ENCODE data around the gene CBLN3.

The CBLN3 gene

DNA sequence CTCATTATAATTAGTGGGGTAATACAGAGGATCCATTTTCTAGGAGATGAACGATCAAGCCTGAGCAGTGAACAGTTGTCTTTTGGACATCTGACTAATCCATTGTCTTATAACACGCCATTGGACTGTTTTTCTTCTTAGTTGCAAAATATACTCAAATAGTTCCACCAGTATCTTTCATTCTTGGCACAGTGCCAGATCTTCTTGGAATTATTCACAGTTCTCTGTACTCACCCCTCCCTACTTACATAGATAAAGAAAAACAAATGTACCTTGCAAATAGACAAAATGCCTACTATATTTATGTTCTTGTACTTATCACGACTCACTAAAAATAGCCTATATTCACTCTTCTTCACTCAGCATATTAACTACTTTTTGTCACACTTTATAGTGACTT lies 3.8 kb downstream of the CBLN3 start:
- no peak for DNase-seq (ENCODE audit: low read depth)

DNA sequence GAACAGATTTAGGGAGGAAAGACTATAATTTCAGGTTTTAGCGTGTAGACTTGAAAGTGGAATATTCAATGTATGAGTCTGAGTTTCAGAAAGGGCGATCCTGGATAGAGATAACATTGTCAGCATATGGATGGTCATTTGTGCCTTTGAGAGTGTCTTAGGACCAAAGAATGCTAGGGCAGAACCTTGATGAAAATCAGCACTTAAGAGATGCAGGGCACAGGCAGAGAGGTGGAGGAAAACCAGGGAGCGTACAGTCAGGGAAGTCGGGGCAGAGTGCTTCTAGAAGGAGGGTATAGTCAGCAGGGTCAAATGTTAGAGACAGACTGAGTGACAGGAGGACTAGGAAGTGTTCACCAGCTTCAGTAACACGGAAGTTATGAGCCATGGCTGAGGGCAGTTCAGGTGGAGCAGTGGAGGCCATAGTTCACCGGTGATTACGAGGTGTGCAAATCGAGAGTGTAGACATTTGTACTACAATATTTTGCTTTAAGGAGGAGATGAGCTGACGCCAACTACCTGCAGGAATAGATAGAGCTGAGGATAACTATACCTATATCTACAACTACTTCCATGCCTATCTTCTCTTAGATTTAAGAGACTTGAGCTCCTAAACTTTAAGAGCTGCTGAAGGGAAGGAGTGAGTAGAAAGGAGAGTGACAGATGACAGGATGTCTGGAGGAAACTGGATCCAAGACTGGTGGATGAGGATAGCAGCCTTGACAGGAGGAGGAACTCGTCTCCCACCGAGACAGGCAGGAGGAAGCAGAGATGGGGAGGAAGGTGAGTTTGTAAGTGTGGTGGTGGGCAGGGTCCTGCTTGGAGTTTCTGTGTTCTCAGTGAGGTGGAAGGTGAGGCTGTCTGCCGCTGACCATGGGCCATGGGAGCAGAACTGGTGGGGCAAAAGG lies 6.5 kb downstream of the CBLN3 start:
- DNase-seq (ENCODE audit: low read depth) = no peak

DNA sequence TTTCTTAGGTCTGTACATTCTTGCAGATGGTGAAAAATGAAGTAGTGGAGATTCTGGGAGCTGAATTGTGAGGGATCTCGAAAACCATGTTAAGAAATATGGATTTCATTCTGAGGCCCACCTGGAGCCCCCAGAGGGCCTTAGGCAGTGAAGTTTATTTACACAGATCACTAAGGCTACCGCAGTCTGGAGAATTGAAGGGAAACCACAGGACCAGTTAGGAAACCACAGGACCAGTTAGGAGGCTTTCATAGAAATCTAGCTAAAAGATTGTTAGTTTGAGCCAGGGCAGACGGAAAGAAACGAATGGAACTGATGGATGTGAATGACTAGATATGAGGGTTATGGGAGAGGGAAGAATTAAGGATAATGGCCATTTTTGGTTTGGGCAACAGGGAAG lies 7.2 kb downstream of the CBLN3 start:
- DNase-seq (ENCODE audit: low read depth) = no peak

DNA sequence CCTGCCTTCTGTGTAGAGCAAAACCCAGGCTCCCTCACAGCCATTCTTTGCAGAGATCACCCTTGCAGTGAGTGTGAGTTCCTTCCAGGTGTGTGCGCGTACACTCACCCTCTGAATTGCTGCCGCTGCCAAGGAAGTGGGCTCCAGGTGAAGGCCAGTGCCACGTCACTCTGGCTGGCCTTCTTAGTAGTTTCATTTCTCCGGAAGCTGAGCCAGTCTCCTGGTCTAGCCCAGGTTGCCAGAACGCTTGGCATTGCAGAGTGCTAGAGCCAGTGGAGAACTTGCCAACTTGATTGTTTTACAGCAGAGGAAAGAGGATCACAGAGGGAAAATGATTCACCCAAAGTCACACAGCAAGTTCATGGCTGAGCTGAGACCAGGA lies 11.0 kb downstream of the CBLN3 start:
- no peak for DNase-seq (ENCODE audit: low read depth)

DNA sequence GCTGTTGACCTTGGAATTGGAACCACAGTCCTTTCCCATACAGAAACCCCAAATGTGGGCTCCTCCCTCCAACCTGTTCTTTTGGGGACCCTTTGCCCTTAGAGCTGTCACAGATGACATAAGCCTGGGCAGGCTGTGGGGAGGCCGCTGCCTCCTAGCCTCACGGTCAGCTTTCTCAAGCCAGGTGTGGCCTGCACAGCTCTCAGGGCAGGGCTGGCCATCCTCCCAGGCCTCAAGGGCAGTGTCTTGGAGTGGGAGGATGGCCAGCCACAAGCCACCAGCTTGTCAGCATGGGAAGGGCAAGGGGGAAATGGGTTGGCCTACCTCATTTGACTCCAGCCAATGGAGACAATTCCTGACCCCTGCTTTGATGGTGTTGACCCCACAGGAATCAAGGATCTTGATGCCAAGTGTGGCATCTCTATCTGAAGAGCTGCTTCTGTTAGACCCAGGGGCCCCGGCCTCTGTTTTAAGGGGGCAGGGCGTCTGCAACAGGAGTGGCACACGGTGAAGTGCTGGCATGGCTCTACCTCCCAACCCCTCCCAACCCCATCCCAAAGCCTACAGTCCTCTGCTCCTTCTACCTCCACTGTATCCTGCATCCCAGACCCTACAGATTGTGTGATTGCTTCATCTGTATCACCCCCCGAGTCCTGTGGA lies 11.5 kb downstream of the CBLN3 start:
- no peak for DNase-seq (ENCODE audit: low read depth)

DNA sequence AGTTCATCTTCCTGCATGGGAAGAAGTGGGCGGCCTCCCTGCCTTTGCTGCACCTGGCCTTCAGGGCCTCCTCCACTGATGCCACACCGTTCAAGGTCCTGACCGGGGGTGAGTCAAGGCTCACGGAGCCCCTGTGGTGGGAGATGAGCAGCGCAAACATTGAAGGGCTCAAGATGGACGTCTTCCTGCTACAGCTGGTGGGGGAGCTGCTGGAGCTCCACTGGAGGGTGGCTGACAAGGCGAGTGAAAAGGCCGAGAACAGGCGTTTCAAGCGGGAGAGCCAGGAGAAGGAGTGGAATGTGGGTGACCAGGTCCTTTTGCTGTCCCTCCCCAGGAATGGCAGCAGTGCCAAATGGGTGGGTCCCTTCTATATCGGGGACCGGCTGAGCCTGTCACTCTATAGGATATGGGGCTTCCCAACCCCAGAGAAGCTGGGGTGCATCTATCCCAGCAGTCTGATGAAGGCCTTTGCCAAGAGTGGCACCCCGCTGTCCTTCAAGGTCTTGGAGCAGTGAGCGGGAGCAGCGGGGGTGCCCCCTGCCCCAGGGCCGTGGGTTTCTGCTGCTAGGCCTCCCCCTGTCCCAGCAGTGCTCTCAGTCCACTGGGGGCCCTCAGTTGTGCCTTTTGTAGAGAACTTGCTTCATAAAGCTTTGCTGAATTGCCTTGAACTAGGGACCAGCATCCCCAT lies 12.4 kb downstream of the CBLN3 start:
- DNase-seq (ENCODE audit: low read depth) = no peak

DNA sequence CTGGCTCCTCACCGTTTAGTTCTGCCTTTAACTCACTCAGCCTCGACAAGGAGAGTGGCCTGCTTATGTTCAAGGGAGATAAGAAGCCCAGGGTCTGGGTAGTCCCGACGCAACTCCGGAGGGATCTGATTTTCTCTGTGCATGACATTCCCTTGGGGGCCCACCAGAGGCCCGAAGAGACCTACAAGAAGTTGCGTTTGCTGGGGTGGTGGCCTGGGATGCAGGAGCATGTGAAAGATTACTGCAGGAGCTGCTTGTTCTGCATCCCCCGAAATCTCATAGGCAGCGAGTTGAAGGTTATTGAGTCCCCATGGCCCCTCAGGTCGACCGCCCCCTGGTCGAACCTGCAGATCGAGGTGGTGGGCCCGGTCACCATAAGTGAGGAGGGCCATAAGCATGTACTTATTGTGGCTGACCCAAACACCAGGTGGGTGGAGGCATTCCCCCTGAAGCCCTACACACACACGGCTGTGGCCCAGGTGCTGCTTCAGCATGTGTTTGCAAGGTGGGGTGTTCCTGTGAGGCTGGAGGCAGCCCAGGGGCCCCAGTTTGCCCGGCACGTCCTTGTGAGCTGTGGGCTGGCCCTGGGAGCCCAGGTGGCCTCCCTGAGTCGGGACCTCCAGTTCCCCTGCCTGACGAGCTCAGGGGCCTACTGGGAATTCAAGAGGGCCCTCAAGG lies 13.1 kb downstream of the CBLN3 start:
- DNase-seq (ENCODE audit: low read depth) = no peak

DNA sequence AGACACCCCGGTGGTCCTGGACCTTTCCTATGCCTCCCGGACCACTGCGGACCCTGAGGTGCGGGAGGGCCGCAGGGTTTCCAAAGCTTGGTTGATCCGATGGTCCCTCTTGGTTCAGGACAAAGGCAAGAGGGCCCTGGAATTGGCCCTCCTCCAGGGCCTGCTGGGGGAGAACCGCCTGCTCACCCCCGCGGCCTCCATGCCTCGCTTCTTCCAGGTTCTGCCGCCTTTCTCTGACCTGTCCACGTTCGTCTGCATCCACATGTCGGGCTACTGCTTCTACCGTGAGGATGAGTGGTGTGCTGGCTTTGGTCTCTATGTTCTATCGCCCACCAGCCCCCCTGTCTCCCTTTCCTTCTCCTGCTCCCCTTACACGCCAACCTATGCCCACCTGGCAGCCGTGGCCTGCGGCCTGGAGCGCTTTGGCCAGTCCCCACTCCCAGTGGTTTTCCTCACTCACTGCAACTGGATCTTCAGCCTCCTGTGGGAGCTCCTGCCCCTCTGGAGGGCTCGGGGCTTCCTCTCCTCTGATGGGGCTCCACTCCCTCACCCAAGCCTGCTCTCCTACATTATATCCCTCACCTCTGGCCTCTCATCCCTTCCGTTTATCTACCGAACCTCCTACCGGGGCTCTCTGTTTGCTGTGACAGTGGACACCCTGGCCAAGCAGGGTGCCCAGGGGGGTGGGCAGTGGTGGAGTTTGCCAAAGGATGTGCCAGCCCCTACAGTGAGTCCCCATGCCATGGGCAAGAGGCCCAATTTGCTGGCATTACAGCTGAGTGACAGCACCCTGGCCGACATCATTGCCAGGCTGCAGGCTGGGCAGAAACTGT lies 13.8 kb downstream of the CBLN3 start:
- no peak for DNase-seq (ENCODE audit: low read depth)

DNA sequence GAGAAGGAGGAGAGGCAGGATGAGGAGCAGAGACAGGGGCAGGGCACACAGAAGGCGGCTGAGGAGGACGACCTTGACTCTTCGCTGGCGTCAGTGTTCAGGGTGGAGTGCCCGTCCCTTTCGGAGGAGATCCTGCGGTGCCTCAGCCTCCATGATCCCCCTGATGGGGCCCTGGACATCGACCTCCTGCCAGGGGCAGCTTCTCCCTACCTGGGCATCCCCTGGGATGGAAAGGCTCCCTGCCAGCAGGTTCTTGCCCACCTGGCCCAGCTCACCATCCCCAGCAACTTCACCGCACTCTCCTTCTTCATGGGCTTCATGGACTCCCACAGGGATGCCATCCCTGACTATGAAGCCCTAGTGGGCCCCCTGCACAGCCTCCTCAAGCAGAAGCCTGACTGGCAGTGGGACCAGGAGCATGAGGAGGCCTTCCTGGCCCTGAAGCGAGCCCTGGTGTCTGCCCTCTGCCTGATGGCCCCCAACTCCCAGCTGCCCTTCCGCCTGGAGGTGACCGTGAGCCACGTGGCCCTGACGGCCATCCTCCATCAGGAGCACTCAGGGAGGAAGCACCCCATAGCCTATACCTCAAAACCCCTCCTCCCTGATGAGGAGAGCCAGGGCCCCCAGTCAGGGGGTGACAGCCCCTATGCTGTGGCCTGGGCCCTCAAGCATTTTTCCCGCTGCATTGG lies 14.6 kb downstream of the CBLN3 start:
- no peak for DNase-seq (ENCODE audit: low read depth)

DNA sequence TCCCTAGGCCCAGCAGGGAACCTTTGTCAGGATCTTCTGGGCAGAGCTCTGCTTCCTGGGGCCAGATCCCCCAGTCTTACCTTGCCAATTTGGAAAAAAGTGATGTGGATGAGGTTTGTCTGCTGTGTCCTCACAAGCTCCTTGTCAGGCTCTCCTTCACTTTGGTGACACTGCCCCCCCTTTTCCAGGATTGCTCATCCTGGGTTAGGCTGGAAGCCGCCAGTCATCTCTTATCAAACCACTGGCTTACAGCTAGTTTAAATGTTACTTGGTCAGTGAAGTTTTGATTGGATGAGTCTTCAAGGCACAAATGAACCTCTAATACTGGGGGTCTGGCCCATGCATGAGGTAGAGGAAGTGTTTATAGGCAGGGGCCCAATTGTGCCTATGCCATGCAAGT lies 15.4 kb downstream of the CBLN3 start:
- DNase-seq (ENCODE audit: low read depth) = no peak

DNA sequence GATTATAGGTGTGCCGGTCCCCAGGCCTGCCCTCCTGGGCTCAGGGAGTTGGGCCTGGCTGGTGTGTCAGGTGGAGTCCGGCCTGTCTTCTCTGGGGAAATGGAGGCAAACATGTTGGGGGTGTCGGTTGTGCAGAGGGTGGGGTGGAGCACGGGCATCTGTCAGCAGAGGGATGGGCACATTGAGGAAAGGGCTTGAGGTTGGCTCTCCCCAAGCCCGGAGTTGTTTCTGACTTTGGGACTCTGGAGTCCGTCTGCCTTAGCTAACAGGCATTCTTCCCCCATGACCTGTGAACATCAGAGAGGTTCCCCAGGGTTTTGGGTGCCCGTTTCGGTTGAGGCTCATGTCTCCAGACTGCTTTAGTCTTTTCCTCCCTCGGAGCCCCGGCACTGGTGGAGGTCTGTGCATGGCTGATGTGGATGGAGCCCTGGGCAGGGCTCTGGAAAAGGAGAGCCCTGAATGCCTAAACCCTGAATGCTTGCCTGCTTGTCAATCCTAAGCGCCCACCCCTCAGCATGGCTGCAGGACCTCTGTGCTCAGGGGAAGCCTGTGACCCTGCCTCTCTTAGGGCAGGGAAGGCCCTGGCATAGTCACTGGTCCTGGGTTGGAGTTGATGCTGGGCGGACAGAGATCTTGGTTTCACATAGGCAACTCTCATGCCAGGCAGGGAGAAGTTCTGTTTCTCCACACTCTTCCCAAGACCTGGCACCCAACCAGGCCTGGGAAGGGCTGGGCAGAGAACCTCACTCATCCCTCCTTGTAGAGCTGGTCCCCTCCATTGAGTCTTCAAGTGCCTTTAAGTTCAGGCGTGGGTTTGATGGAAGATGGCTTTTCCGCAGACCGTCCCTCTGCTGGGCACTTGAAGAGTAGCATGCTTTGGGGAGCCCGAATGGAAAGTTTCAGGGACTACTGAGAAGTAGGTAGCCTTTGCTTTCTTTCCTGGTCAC lies 17.8 kb downstream of the CBLN3 start:
- DNase-seq (ENCODE audit: low read depth) = no peak

DNA sequence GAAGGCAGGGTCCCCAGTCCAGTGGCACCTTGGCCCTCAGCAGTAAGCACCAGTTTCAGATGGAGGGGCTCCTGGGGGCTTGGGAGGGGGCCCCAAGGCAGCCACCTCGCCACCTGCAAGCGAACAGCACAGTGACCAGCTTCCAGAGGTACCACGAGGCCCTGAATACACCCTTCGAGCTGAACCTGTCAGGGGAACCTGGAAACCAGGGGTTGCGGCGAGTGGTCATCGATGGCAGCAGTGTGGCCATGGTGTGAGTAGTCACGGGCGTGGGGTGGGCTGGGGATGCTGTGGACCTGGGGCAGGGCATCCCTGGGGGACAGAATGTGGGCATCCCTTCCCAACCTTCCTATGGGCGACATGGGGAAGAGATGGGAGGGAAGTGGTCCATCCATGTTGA lies 19.5 kb downstream of the CBLN3 start:
- no peak for DNase-seq (ENCODE audit: low read depth)

DNA sequence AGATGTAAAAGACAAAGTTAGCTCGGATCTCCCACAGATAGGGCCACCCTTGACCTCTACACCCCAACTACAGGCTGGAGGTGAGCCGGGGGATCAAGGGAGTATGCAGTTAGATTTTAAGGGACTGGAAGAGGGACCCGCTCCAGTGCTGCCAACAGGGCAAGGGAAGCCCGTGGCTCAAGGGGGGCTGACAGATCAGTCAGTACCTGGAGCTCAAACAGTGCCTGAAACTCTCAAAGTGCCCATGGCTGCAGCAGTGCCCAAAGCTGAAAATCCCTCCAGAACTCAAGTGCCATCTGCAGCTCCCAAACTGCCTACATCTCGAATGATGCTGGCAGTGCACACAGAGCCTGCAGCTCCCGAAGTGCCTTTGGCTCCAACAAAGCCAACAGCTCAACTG lies 20.3 kb downstream of the CBLN3 start:
- no peak for DNase-seq (ENCODE audit: low read depth)

DNA sequence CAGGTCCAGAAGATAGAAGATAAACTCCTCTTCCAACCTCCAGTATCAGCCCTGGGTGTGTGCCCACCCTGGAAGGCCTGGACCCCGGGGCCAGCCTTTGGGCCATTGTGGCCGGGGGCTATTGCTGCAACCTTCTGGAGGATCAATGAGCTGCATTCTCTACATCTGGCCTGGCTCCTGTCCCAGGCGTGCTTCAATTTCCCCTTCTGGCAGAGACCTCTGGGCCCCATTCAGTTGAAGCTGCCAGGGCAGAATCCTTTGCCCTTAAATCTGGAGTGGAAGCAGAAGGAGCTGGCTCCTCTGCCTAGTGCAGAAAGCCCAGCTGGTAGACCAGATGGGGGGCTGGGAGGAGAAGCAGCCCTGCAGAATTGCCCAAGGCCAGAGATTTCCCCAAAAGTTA lies 20.7 kb downstream of the CBLN3 start:
- DNase-seq (ENCODE audit: low read depth) = no peak

DNA sequence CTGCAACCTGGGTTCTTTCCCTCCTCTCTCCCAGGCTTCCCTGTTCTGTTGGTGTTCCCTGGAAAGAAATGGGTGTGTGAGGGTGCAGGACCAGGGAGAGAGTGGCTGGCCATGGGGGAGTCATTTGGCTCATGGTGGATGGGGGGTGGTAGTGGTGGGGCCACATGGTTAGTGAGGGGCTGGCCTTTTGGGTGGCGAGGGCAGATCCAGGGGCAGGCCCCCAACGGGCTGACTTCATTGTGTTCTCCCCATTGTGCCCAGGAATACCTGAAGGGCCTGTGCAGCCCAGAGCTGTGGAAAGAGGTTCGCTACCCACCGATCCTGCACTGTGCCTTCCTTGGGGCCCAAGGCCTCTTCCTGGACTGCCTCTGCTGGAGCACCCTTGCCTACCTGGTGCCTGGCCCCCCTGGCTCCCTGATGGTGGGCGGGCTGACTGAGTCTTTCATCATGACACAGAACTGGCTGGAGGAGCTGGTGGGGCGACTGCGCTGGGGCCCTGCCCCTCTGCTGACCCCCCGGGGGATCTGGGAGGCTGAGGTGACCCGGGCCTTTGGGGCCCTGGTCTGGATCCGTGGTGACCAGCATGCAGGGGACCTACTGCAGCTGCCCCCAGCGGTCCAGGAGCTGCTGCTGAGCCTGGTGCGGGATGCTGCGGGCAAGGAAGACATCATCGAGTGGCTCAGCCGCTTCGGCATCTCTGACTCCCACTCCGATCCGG lies 21.7 kb downstream of the CBLN3 start:
- no peak for DNase-seq (ENCODE audit: low read depth)

DNA sequence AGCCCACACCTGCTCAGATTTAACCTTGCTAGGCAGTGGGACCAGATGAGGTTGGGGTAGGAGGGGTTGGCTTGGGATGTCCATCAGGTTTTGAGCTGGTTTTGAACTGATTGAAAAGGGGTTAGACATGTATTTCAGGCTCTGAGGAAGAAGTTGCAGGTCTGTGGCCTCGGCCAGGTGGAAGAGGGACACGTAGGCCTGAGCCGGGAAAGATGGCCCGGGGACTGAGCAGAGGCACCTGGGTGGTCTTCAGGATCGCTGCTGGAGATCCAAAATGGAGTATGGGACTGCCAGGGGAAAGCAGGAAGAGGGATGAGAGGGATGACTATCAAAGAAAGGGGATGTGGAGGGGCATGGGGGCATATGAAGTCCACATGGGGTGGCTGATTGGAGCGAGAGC lies 23.1 kb downstream of the CBLN3 start:
- no peak for DNase-seq (ENCODE audit: low read depth)

DNA sequence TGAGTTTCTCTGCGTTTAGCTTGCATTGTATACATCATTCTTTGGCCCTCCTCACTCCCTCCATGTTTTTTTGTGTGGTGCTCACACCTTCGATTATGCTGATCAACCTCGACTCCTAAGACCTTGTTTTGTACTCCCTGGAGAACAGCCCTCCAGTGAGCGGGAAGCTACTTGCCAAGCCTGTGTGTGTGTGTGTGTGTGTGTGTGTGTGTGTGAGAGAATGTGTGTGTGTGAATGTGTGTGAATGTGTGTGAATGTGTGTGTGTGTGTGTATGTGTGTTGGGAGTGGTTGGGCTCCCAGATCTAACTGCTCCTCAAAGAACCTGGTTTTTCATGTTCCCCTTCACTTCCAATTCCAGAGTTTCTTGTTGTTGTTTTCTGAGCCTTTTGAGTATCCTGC lies 24.7 kb downstream of the CBLN3 start:
- no peak for DNase-seq (ENCODE audit: low read depth)

DNA sequence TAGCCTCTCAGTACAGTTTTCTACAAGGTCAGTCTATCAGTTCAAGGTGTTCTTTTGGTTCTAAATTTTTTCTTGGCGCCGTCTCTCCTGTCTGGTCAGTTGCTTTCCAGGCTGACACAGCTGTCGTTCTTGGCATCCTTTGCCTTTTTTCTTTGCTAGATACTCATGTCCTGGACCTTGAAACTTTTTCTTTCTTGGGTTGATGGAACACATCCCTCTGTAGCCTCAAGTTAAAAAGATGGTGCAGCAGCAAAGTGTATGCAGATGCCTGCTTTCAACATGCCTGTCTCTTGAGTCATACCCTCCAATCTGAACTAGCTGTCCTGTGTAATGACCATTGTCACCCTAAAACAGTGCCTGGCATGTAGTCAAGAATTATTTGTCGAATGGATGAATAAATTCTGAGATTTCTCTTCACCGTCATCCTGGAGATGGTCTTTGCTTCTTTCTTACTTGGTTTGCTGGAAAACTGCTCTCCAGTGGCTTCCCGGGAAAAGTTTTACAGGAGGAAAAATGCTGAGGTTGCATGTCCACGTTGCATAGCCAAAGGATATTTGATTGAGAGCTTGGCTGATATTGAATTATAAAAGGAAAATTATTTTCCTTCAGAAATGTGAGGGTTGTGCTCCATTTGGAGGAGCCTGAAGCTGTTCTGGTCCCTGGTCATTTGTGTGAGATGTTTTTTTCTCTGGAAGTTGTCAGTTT lies 26.0 kb downstream of the CBLN3 start:
- DNase-seq (ENCODE audit: low read depth) = no peak
